ENCODE measurements around the gene BTG1. TPM values are rescaled to one million over a fixed set of nuclear protein-coding genes. Genes with fewer than 3 reads are reported as not detected.

The BTG1 gene
- total RNA-seq, 1 experiment from 2014 or later = 26.7 TPM

- TF ChIP-seq JUN (CRISPR knock-in tag; IDR thresholded peaks at IDR 0.05) (no peak), ZBTB21 (CRISPR knock-in tag; IDR thresholded peaks at IDR 0.05; ENCODE audit: borderline replicate concordance) (no peak), MAX (CRISPR knock-in tag; IDR thresholded peaks at IDR 0.05) (no peak), FOXK1 (CRISPR knock-in tag; IDR thresholded peaks at IDR 0.05) (no peak), ZNF219 (CRISPR knock-in tag; IDR thresholded peaks at IDR 0.05; ENCODE audit: borderline replicate concordance) (no peak), PREB (CRISPR knock-in tag; IDR thresholded peaks at IDR 0.05; ENCODE audit: borderline replicate concordance) (no peak), NFATC4 (CRISPR knock-in tag; IDR thresholded peaks at IDR 0.05) (no peak), ZSCAN18 (CRISPR knock-in tag; IDR thresholded peaks at IDR 0.05) (no peak), TEAD4 (CRISPR knock-in tag; IDR thresholded peaks at IDR 0.05) (no peak), ZNF317 (CRISPR knock-in tag; IDR thresholded peaks at IDR 0.05; ENCODE audit: borderline replicate concordance, low read depth) (no peak)
Observed at GRCh38 chr12:92142251-92142926, 3.3 kb downstream of the BTG1 start.

GRCh38 chr12:92141591-92142121, 4.0 kb downstream of the BTG1 start:
- CTCF ChIA-PET = interaction anchor here (0.6 kb wide), 1 partner anchor 31 kb away, joined by 3 read pairs; no protein-coding TSS in a partner anchor
- no peak overlapping the region for H3K27ac Mint-ChIP-seq
- ATAC-seq = no peak
- peaks cover 75% of the 10 kb centered on the region for H3K4me1 Mint-ChIP-seq
- H3K4me3 Mint-ChIP-seq = peak overlapping the region; percentile 99
- H3K36me3 Mint-ChIP-seq = peaks cover 31% of the 10 kb centered on the region
- no peaks in the 10 kb centered on the region for H3K9me3 Mint-ChIP-seq
- POLR2A ChIA-PET = interaction anchor here (0.9 kb wide), 1 partner anchor 121 kb away, joined by 3 read pairs; no protein-coding TSS in a partner anchor
- no peak for DNase-seq (ENCODE audit: low spot score)
- no peaks in the 10 kb centered on the region for H3K27me3 Mint-ChIP-seq (ENCODE audit: low read depth)
- no peak for TF ChIP-seq ATF3 (CRISPR knock-in tag; conservative IDR thresholded peaks at IDR 0.05)
- TF ChIP-seq MAX (CRISPR knock-in tag; IDR thresholded peaks at IDR 0.05) = no peak
- TF ChIP-seq KAT7 (CRISPR knock-in tag; IDR thresholded peaks at IDR 0.05; ENCODE audit: borderline replicate concordance) = no peak
- no peak for TF ChIP-seq GABPB1 (CRISPR knock-in tag; IDR thresholded peaks at IDR 0.05)
- TF ChIP-seq ZNF423 (CRISPR knock-in tag; IDR thresholded peaks at IDR 0.05) = no peak
- TF ChIP-seq CTCF (IDR thresholded peaks at IDR 0.05) = no peak
- no peak for TF ChIP-seq ATF2 (CRISPR knock-in tag; IDR thresholded peaks at IDR 0.05; ENCODE audit: borderline replicate concordance, low read depth)
- TF ChIP-seq TEAD1 (CRISPR knock-in tag; IDR thresholded peaks at IDR 0.05) = no peak
- TF ChIP-seq GTF2I (CRISPR knock-in tag; conservative IDR thresholded peaks at IDR 0.05) = no peak
- TF ChIP-seq SOX15 (CRISPR knock-in tag; IDR thresholded peaks at IDR 0.05) = no peak
- no peak for TF ChIP-seq AFF4 (CRISPR knock-in tag; IDR thresholded peaks at IDR 0.05; ENCODE audit: borderline replicate concordance)
- no peak for TF ChIP-seq HMGA2 (CRISPR knock-in tag; IDR thresholded peaks at IDR 0.05)
- TF ChIP-seq FOXP4 (CRISPR knock-in tag; IDR thresholded peaks at IDR 0.05) = no peak

More at GRCh38 chr12:92142251-92142926, 3.3 kb downstream of the BTG1 start:
- Mint-ChIP-seq H3K4me3 (peak overlapping the region; percentile 99), H3K36me3 (peaks cover 31% of the 10 kb centered on the region), H3K4me1 (peaks cover 74% of the 10 kb centered on the region), H3K9me3 (no peaks in the 10 kb centered on the region), H3K27me3 (ENCODE audit: low read depth) (no peaks in the 10 kb centered on the region), H3K27ac (peak overlapping the region; percentile 76)
- ChIA-PET POLR2A (no interaction called here), CTCF (no interaction called here)
- ATAC-seq = no peak
- DNase-seq (ENCODE audit: low spot score) = no peak
